ENCODE results near the gene XRCC4. TPM values are rescaled to one million over a fixed set of nuclear protein-coding genes. Genes with fewer than 3 reads are reported as not detected.

The XRCC4 gene
- 3.0 and 6.5 TPM in 2 replicates for total RNA-seq

DNA sequence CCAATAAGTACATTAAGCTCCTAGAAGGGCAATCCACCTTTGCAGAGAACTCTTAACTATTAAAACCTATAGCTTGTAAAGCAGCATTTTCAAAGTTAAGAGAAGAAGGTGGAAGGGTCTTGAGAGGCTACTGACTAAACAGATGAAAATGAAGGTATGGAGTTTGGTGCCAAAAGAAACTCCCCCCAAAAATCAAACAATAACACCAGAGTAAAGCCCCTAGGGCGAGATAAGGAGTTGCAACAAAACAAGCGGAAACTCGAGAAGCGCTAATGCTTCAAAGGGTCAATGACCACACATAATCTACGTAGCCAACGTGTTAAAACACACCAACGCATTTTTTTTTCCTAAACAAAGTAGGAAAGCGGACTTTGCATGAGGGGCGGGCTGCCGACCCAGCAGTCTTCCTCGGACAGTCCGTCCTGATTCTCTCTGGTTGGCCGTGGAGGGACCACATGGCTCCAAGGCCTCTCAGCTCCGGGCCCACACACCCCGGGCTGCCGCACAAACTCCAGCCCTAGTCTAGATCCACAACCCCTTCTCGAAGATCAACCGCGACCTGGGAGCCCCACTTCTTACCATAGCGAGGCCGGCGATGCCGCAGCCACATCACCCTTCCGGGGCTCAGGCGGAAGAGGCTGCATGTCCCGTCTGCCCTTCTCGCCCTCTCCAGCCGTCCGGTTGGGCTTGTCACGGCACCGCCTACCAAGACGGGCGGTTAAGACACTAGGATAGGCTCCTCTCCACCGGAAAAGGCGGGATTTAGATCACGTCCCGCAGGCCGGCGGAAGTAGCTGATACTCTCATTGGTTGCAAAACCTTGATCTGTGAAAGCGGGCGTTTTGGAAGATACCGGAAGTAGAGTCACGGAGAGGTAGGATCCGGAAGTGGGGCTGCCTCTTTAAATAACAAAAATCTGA is at the start of gene XRCC4, which contains the start of gene TMEM167A:
Gene XRCC4, plus strand, starts transcription at position 806 of the 920 bp plus-strand sequence. CDS start 27,373 bp downstream, outside the sequence.
Gene TMEM167A, minus strand, starts transcription at position 653 of the 920 bp plus-strand sequence. Its CDS starts 71 bp downstream, at position 582.

Other genes with a start within 250 kb of the XRCC4 start
- 50.0 and 51.7 TPM in 2 replicates for gene TMEM167A, start 153 bp upstream of the XRCC4 start, total RNA-seq